Esophagus (tissue), 2 donors: ENCODE results near the gene CYP2C9. TPM values are rescaled to one million over a fixed set of nuclear protein-coding genes. Genes with fewer than 3 reads are reported as not detected.

Experiments
- H3K27ac ChIP-seq, 2 donors: one replicate each; pipeline ENCODE4 v1.5.1; 2013; ENCODE audit warnings: low read depth in 2 of 2, mild to moderate bottlenecking in 2 of 2, inconsistent platforms in 1 of 2, low read length in 1 of 2, moderate library complexity in 1 of 2
- H3K27me3 ChIP-seq, 2 donors: one replicate each; pipeline ENCODE4 v1.6.1; 2013; ENCODE audit warnings: low read length in 2 of 2, control low read depth in 1 of 2, mild to moderate bottlenecking in 1 of 2; ENCODE audit not compliant: insufficient read depth in 2 of 2, control insufficient read depth in 1 of 2
- H3K36me3 ChIP-seq, 2 donors: one replicate each; pipeline ENCODE4 v1.6.1; 2013; ENCODE audit warnings: low read length in 1 of 2; ENCODE audit not compliant: control insufficient read depth in 2 of 2, insufficient read depth in 2 of 2
- H3K4me1 ChIP-seq, 2 donors: one replicate each; pipeline ENCODE4 v1.6.1; 2013; ENCODE audit warnings: low read length in 1 of 2; ENCODE audit not compliant: control insufficient read depth in 2 of 2, insufficient read depth in 2 of 2
- H3K4me3 ChIP-seq, 2 donors: one replicate each; pipeline ENCODE4 v1.5.1; 2013; ENCODE audit warnings: low read length in 2 of 2, mild to moderate bottlenecking in 2 of 2, low read depth in 1 of 2, moderate library complexity in 1 of 2
- H3K9me3 ChIP-seq, 2 donors: one replicate each; pipeline ENCODE4 v1.6.1; 2013; ENCODE audit warnings: mild to moderate bottlenecking in 2 of 2, low read depth in 1 of 2, low read length in 1 of 2, moderate library complexity in 1 of 2; ENCODE audit not compliant: control insufficient read depth in 2 of 2, insufficient read depth in 1 of 2
- WGBS, 2 donors: extraction: QIAGEN DNeasy Blood & Tissue Kit; methylation state at CpG; one replicate each; pipeline ENCODE4 v1.1.7; 2013; 5-methylcytosine and 5-hydroxymethylcytosine counted together
- polyA plus RNA-seq, 2 donors: library from polyadenylated mRNA; stranded (reverse); fragments of 200-250 nt; gene quantifications; one replicate each; pipeline ENCODE4 v1.2.3, GENCODE V29; 2013
- donor health status: healthy with polysubstance abuse.
- donor health status: Bipolar disorder and iron deficiency.

CYP2C9 gene
- polyA plus RNA-seq, 2 donors, result 2.6 to 8.7 TPM

- no peaks in the 10 kb centered on the region for H3K36me3 ChIP-seq
- H3K27me3 ChIP-seq, result no peaks in the 10 kb centered on the region
- 78 to 84% methylated on average over 4 of the region's 4 CpGs for WGBS, 2 donors
- no peaks in the 10 kb centered on the region for H3K4me1 ChIP-seq
- no peak overlapping the region for H3K27ac ChIP-seq
- H3K9me3 ChIP-seq, result no peaks in the 10 kb centered on the region
- H3K4me3 ChIP-seq, result no peak overlapping the region
These were observed 95.9 kb downstream of the CYP2C9 start for GRCh38 chr10:95034401-95034800.

GRCh38 chr10:95035332-95036295 is 97.2 kb downstream of the CYP2C9 start:
- H3K27me3 ChIP-seq, result no peaks in the 10 kb centered on the region
- no peaks in the 10 kb centered on the region for H3K36me3 ChIP-seq
- H3K9me3 ChIP-seq, result no peaks in the 10 kb centered on the region
- H3K4me3 ChIP-seq, result no peak overlapping the region
- 39 to 49% methylated on average over 4 of the region's 4 CpGs for WGBS, 2 donors
- no peaks in the 10 kb centered on the region for H3K4me1 ChIP-seq
- H3K27ac ChIP-seq, result no peak overlapping the region

GRCh38 chr10:95039281-95039680 is 100.8 kb downstream of the CYP2C9 start:
- no peaks in the 10 kb centered on the region for H3K27me3 ChIP-seq
- no peaks in the 10 kb centered on the region for H3K4me1 ChIP-seq
- H3K27ac ChIP-seq, result no peak overlapping the region
- no peaks in the 10 kb centered on the region for H3K9me3 ChIP-seq
- no peak overlapping the region for H3K4me3 ChIP-seq
- WGBS, 2 donors, result 82 to 85% methylated on average over 2 of the region's 2 CpGs
- no peaks in the 10 kb centered on the region for H3K36me3 ChIP-seq

Other genes starting within 250 kb of the CYP2C9 start
- 1 to 10 TPM in 1 of 2 donors, under 1 TPM in 1; 0.35 to 3.0 TPM for gene CYP2C19, start 176.0 kb upstream of the CYP2C9 start, polyA plus RNA-seq
- under 1 TPM; 0.02 to 0.33 TPM for gene CYP2C8, start 130.8 kb downstream of the CYP2C9 start, polyA plus RNA-seq